K562 (cell line): ENCODE measurements around the gene DPP10. TPM values are rescaled to one million over a fixed set of nuclear protein-coding genes. Genes with fewer than 3 reads are reported as not detected.

Experiments used
- ATAC-seq: fragments of 200-7000 bp; cut with Tn5 transposase; 3 replicates; pipeline ENCODE4 v1.9.1; 2020; ENCODE audit warnings: moderate library complexity
- BruUV-seq: library from RNA; stranded (reverse); fragments of 400-500 nt; replicated peaks from 2 replicates; lab custom pipeline; 2021; lab: Mats Ljungman, UMichigan
- CTCF ChIA-PET: fragments of 300-600 bp; formaldehyde crosslinking; extraction: SDS; loops from one replicate; lab custom pipeline; 2021; ENCODE audit warnings: low intra/inter-chr PET ratio; lab: Yijun Ruan, JAX
- POLR2A ChIA-PET: fragments of 300-600, 350-650 bp; sonication (Branson Sonifier 250); formaldehyde crosslinking; extraction: SDS; loops from one replicate; lab custom pipeline; 2021; ENCODE audit warnings: antibody characterized with exemption, inconsistent platforms; lab: Yijun Ruan, JAX
- DNase-seq, 4 experiments: peaks; one replicate each; pipeline versions ENCODE4 v3.0.0 to v3.0.0-alpha.2; 2011 to 2018; ENCODE audit warnings: low spot score in 3 of 4, mixed read lengths in 3 of 4; ENCODE audit errors: extremely low read depth in 1 of 4
- FAIRE-seq: peaks from 2 replicates; lab custom pipeline; 2011; peaks lifted over from hg19 to GRCh38; lab: Jason Lieb, UNC
- H2AFZ ChIP-seq: 2 replicates; pipeline ENCODE4 v1.6.0; 2011; ENCODE audit warnings: low read depth, low read length, control low read depth, inconsistent platforms
- H3K27ac ChIP-seq: fragments of 200-600 bp; 3 replicates; pipeline ENCODE4 v1.8.0; 2011; ENCODE audit warnings: low read depth, mild to moderate bottlenecking, control low read depth, inconsistent platforms, low read length, moderate library complexity, mixed read lengths; ENCODE audit errors: extremely low read depth
- H3K27me3 ChIP-seq, 2 experiments: fragments of 300-600 bp in 1 of 2; 2 replicates in 1 of 2; 3 replicates in 1 of 2; pipeline versions ENCODE4 v1.6.0 to v1.8.0; 2011; ENCODE audit warnings: inconsistent platforms in 2 of 2, low read length in 2 of 2, mild to moderate bottlenecking in 1 of 2, mixed read lengths in 1 of 2, moderate library complexity in 1 of 2; ENCODE audit not compliant: control insufficient read depth in 2 of 2, insufficient read depth in 2 of 2
- H3K36me3 ChIP-seq: fragments of 300-600 bp; 3 replicates; pipeline ENCODE4 v1.8.0; 2011; ENCODE audit warnings: mild to moderate bottlenecking, low read length, inconsistent platforms; ENCODE audit not compliant: control insufficient read depth, insufficient read depth
- H3K4me1 ChIP-seq, 2 experiments: fragments of 200-600 bp in 1 of 2; replicated peaks in 1 of 2; 2 replicates in 1 of 2; 3 replicates in 1 of 2; pipeline versions ENCODE4 v1.5.1 to v1.8.0; 2011; ENCODE audit warnings: inconsistent platforms in 2 of 2, low read length in 2 of 2, mild to moderate bottlenecking in 1 of 2, mixed read lengths in 1 of 2, moderate library complexity in 1 of 2; ENCODE audit not compliant: control insufficient read depth in 2 of 2, insufficient read depth in 2 of 2
- H3K4me2 ChIP-seq: 2 replicates; pipeline ENCODE4 v1.6.1; 2011; ENCODE audit warnings: low read length, control low read depth, inconsistent platforms, mixed read lengths; ENCODE audit not compliant: insufficient read depth
- H3K4me3 ChIP-seq: fragments of 200-600 bp; sonication (generic), shearing (Covaris generic); 2 replicates; pipeline ENCODE4 v1.5.1; 2016; ENCODE audit warnings: control low read depth, inconsistent platforms
- H3K79me2 ChIP-seq: fragments of 200-600 bp; 3 replicates; pipeline ENCODE4 v1.8.0; 2011; ENCODE audit warnings: low read length, inconsistent platforms; ENCODE audit not compliant: control insufficient read depth, insufficient read depth
- H3K9ac ChIP-seq, 2 experiments: 2 replicates each; pipeline versions ENCODE4 v1.6.0 to v1.6.1; 2011; ENCODE audit warnings: low read depth in 2 of 2, low read length in 2 of 2, control low read depth in 1 of 2, inconsistent platforms in 1 of 2, mild to moderate bottlenecking in 1 of 2, mixed read lengths in 1 of 2; ENCODE audit not compliant: insufficient read depth in 1 of 2
- H3K9me1 ChIP-seq: one replicate; pipeline ENCODE4 v1.6.0; 2011; ENCODE audit warnings: inconsistent platforms, mild to moderate bottlenecking, low read length, moderate library complexity; ENCODE audit not compliant: control insufficient read depth, insufficient read depth
- H3K9me3 ChIP-seq: replicated peaks from 2 replicates; pipeline ENCODE4 v1.5.1; 2011; ENCODE audit warnings: low read depth, low read length, inconsistent platforms; ENCODE audit not compliant: control insufficient read depth, insufficient read depth
- H4K20me1 ChIP-seq: replicated peaks from 2 replicates; pipeline ENCODE4 v1.6.1; 2011; ENCODE audit warnings: low read length, inconsistent platforms, mixed read lengths; ENCODE audit not compliant: control insufficient read depth, insufficient read depth
- BHLHE40 ChIP-seq: IDR thresholded peaks from 2 replicates; pipeline ENCODE4 v1.6.1; 2011; ENCODE audit warnings: low read length, improper control_type of control experiment
- CREBBP ChIP-seq: IDR thresholded peaks from one replicate; pipeline ENCODE4 v1.6.1; 2012; ENCODE audit warnings: low read depth, mild to moderate bottlenecking, control low read depth, inconsistent platforms, low read length
- ILF3 ChIP-seq: fragments of 450-650 bp; IDR thresholded peaks from 2 replicates; pipeline ENCODE4 v1.6.1; 2018; ENCODE audit warnings: antibody characterized with exemption, mild to moderate bottlenecking, moderate library complexity, borderline replicate concordance
- KDM4B ChIP-seq, 2 experiments: fragments of 450-650 bp in 1 of 2; sonication (generic) in 1 of 2; IDR thresholded peaks; 2 replicates each; pipeline ENCODE4 v1.6.1; 2016 to 2017; ENCODE audit warnings: borderline replicate concordance in 2 of 2, antibody characterized with exemption in 1 of 2, low read depth in 1 of 2, mild to moderate bottlenecking in 1 of 2
- KLF10 ChIP-seq: fragments of 250-450 bp; sonication (Bioruptor Pico); IDR thresholded peaks from 2 replicates; pipeline ENCODE4 v1.6.1; 2021; ENCODE audit warnings: matching md5 sums
- MNT ChIP-seq, 2 experiments: fragments of 450-650 bp; conservative IDR thresholded peaks; 2 replicates each; pipeline ENCODE4 v1.6.1; 2017; ENCODE audit warnings: mild to moderate bottlenecking in 2 of 2, moderate library complexity in 2 of 2
- SRF ChIP-seq, 2 experiments: fragments of 250-450, 450-650 bp in 1 of 2; sonication (Bioruptor Pico) in 1 of 2; sonication (generic) in 1 of 2; formaldehyde crosslinking; IDR thresholded peaks; 2 replicates each; pipeline versions ENCODE4 v1.5.0 to v1.5.1; 2020 to 2022; ENCODE audit warnings: mild to moderate bottlenecking in 1 of 2, missing genetic modification reagents in 1 of 2
- ZNF253 ChIP-seq: fragments of 250-450 bp; sonication (Bioruptor Pico); conservative IDR thresholded peaks from 2 replicates; pipeline ENCODE4 v1.6.1; 2021; ENCODE audit warnings: mild to moderate bottlenecking
- ZNF324 ChIP-seq: fragments of 250-450 bp; sonication (Bioruptor Pico); IDR thresholded peaks from 2 replicates; pipeline ENCODE4 v1.4.0; 2020; ENCODE audit warnings: mild to moderate bottlenecking
- WGBS: fragments of 100-300 bp; shearing (Covaris generic); methylation state at CpG from one replicate; pipeline ENCODE4 v1.1.6; 2016; ENCODE audit warnings: low coverage, mixed read lengths; ENCODE audit not compliant: insufficient coverage; ENCODE audit errors: missing lambda C conversion rate; 5-methylcytosine and 5-hydroxymethylcytosine counted together
- in situ Hi-C: fragments of 300-500 bp; cut with MboI; formaldehyde crosslinking; loops from 4 replicates; pipeline ENCODE4 v1.15.0; 2018; ENCODE audit warnings: inconsistent platforms, mixed read lengths
- intact Hi-C: fragments of 100-400 bp; cut with micrococcal nuclease; formaldehyde crosslinking; loops from 2 replicates; pipeline ENCODE4 v1.14.2; 2022
- polyA plus RNA-seq, 8 experiments: library from polyadenylated mRNA; depleted of rRNA in 4 of 8; stranded (reverse) in 5 of 8; unstranded in 3 of 8; fragments of >200 nt; fragmentation: Nextera tagmentation in 2 of 8; fragmentation: Illumina TruSeq in 1 of 8; extraction: Ambion mirVana in 2 of 8; extraction: Trizol in 1 of 8; gene quantifications; 2 replicates each; pipeline versions ENCODE4 v1.2.1 to v1.2.3, GENCODE V29; 2011 to 2014; ENCODE audit warnings: inconsistent platforms in 1 of 8, missing spikeins in 1 of 8
- total RNA-seq, 7 experiments: library from RNA; depleted of rRNA in 6 of 7; stranded (reverse); fragments of >200 nt in 6 of 7; fragmentation: Illumina TruSeq in 2 of 7; extraction: Trizol in 2 of 7; gene quantifications; 2 replicates each; pipeline versions ENCODE4 v1.2.1 to v1.2.3, GENCODE V29; 2011 to 2021; ENCODE audit warnings: low replicate concordance in 1 of 7

The DPP10 gene
- total and polyA plus RNA-seq, 9 of the 15 experiments (the other 6 are each of a cell fraction or from before 2014, with no cell fraction given), result not detected

GRCh38 chr2:114614592-114614991 lies 172.2 kb downstream of the DPP10 start:
- CTCF ChIA-PET, result no interaction called here
- no peak overlapping the region for H3K4me2 ChIP-seq
- no peaks in the 10 kb centered on the region for H3K9me1 ChIP-seq
- in situ Hi-C loops (no loop called here), intact Hi-C loops (no loop called here)
- no peak for TF ChIP-seq SRF (CRISPR knock-in tag; IDR thresholded peaks at IDR 0.05)
- TF ChIP-seq MNT (conservative IDR thresholded peaks at IDR 0.05), result no peak
- no peak for TF ChIP-seq BHLHE40
- WGBS, result 2% methylated on average over 4 of the region's 4 CpGs
- no peaks in the 10 kb centered on the region for H3K36me3 ChIP-seq
- no peak for ATAC-seq
- no peak overlapping the region for H3K4me3 ChIP-seq
- H3K27ac ChIP-seq, result no peak overlapping the region
- no peak for FAIRE-seq
- no peaks in the 10 kb centered on the region for H3K4me1 ChIP-seq
- H3K79me2 ChIP-seq, result no peaks in the 10 kb centered on the region
- no TSS peak for BruUV-seq
- POLR2A ChIA-PET, result interaction anchor here (0.6 kb wide), 1 partner anchor 267 kb away, joined by 3 read pairs; no protein-coding TSS in a partner anchor
- H3K9me3 ChIP-seq, result no peaks in the 10 kb centered on the region
- H3K9ac ChIP-seq, result no peak overlapping the region
- no peak overlapping the region for H2AFZ ChIP-seq
- no peaks in the 10 kb centered on the region for H4K20me1 ChIP-seq
- no peaks in the 10 kb centered on the region for H3K27me3 ChIP-seq
- no peak for DNase-seq

GRCh38 chr2:114628481-114628880 lies 186.0 kb downstream of the DPP10 start:
- Histone ChIP-seq H3K4me2 (no peak overlapping the region), H3K9ac (no peak overlapping the region), H3K9me1 (no peaks in the 10 kb centered on the region), H4K20me1 (no peaks in the 10 kb centered on the region), H3K4me1 (no peaks in the 10 kb centered on the region), H3K36me3 (no peaks in the 10 kb centered on the region), H3K9me3 (no peaks in the 10 kb centered on the region; the same call in 1 of the 2 replicates), H2AFZ (no peak overlapping the region), H3K79me2 (no peaks in the 10 kb centered on the region), H3K4me3 (no peak overlapping the region), H3K27me3 (no peaks in the 10 kb centered on the region), H3K27ac (no peak overlapping the region)
- ChIA-PET CTCF (no interaction called here), POLR2A (no interaction called here)
- DNase-seq, result no peak
- no TSS peak for BruUV-seq
- no peak for ATAC-seq
- 0% methylated on average over 7 of the region's 7 CpGs for WGBS
- intact Hi-C loops, result no loop called here
- no peak for FAIRE-seq
- in situ Hi-C loops, result no loop called here
- TF ChIP-seq ZNF253 (CRISPR knock-in tag) (no peak), KLF10 (CRISPR knock-in tag) (no peak), ILF3 (no peak), CREBBP (no peak), ZNF324 (no peak), KDM4B (IDR thresholded peaks at IDR 0.05; ENCODE audit: borderline replicate concordance in 2 of 2, low read depth in 1 of 2) (no peak)
